SH-SY5Y (cell line): ENCODE measurements around the gene HOXD13.

ENCODE experiments used
- GATA2 ChIP-seq: IDR thresholded peaks from 2 replicates; pipeline ENCODE4 v1.6.1; 2011; ENCODE audit warnings: mild to moderate bottlenecking, low read depth, low read length
- GATA3 ChIP-seq: IDR thresholded peaks from 2 replicates; pipeline ENCODE4 v1.6.1; 2011; ENCODE audit warnings: low read depth, mild to moderate bottlenecking, low read length, moderate library complexity

- no peak for TF ChIP-seq GATA2
- TF ChIP-seq GATA3, result no peak
These were observed 9.3 kb downstream of the HOXD13 start for GRCh38 chr2:176101842-176102241.
